Gastrocnemius medialis (tissue), 4 donors: ENCODE measurements around the gene STK39. TPM values are rescaled to one million over a fixed set of nuclear protein-coding genes. Genes with fewer than 3 reads are reported as not detected.
A peak's percentile ranks its signal among the peaks of the same experiment; 100 is the strongest.

Experiments
- ATAC-seq, 2 donors: fragments of 150-250 bp; one replicate each; pipeline ENCODE4 v1.9.1; 2016
- DNase-seq, 2 donors: peaks; one replicate each; pipeline ENCODE4 v3.0.0-alpha.2; 2019
- H3K27ac ChIP-seq, 4 donors: fragments of 200-600 bp; sonication (generic); 1 replicate in 1 of 4; 2 replicates in 3 of 4; pipeline ENCODE4 v1.5.1; 2016 to 2018; ENCODE audit warnings: mild to moderate bottlenecking in 2 of 4, moderate library complexity in 1 of 4
- H3K27me3 ChIP-seq, 3 donors: fragments of 200-600 bp; sonication (generic) in 2 of 3; 1 replicate in 1 of 3; 2 replicates in 2 of 3; pipeline versions ENCODE4 v1.5.1 to v1.6.0; 2016 to 2019; ENCODE audit warnings: mild to moderate bottlenecking in 1 of 3, moderate library complexity in 1 of 3
- H3K36me3 ChIP-seq, 2 donors: fragments of 200-600 bp; sonication (generic) in 1 of 2; one replicate each; pipeline ENCODE4 v1.5.1; 2017 to 2018
- H3K4me1 ChIP-seq, 2 donors: fragments of 200-600 bp; sonication (generic) in 1 of 2; one replicate each; pipeline ENCODE4 v1.5.1; 2016 to 2017; ENCODE audit warnings: mild to moderate bottlenecking in 2 of 2
- H3K4me3 ChIP-seq, 4 donors: fragments of 200-600 bp; sonication (generic) in 3 of 4; 1 replicate in 1 of 4; 2 replicates in 3 of 4; pipeline ENCODE4 v1.5.1; 2016 to 2019; ENCODE audit warnings: mild to moderate bottlenecking in 2 of 4
- H3K9me3 ChIP-seq, 3 donors: fragments of 200-600 bp; sonication (generic) in 2 of 3; 1 replicate in 1 of 3; 2 replicates in 2 of 3; pipeline ENCODE4 v1.5.1; 2016 to 2019
- POLR2A ChIP-seq, 2 donors: fragments of 450-650 bp; IDR thresholded peaks; one replicate each; pipeline ENCODE4 v1.6.1; 2017; ENCODE audit warnings: antibody characterized with exemption in 2 of 2, mild to moderate bottlenecking in 2 of 2, moderate library complexity in 2 of 2
- in situ Hi-C, 4 donors: fragments of 200-750 bp; cut with MboI; loops; one replicate each; pipeline versions ENCODE4 v1.15.0 to v1.8.0; 2017; ENCODE audit warnings: low sequenced_read_pairs in 4 of 4
- intact Hi-C: fragments of 100-400 bp; cut with DNase I; formaldehyde crosslinking; loops from one replicate; pipeline ENCODE4 v1.15.1; 2023; ENCODE audit warnings: low total_unique reads
- total RNA-seq, 4 donors: library from RNA; depleted of rRNA; stranded (reverse); fragments of >200 nt; gene quantifications; one replicate each; pipeline versions ENCODE4 v1.1.0 to v1.2.3, GENCODE V29; 2016
- TF ChIP-seq, protein P1 (sequence below), 5 experiments: fragments of 450-650 bp in 3 of 5; fragments of 200-600 bp in 2 of 5; sonication (generic) in 2 of 5; IDR thresholded peaks in 4 of 5; conservative IDR thresholded peaks in 1 of 5; 1 replicate in 4 of 5; 2 replicates in 1 of 5; pipeline ENCODE4 v1.5.1; 2016 to 2019; ENCODE audit warnings: antibody characterized with exemption in 5 of 5, mild to moderate bottlenecking in 3 of 5, moderate library complexity in 3 of 5

STK39 gene
- total RNA-seq, 4 donors from 2014 or later, result 0.66 to 2.9 (median 1.9) TPM

DNA sequence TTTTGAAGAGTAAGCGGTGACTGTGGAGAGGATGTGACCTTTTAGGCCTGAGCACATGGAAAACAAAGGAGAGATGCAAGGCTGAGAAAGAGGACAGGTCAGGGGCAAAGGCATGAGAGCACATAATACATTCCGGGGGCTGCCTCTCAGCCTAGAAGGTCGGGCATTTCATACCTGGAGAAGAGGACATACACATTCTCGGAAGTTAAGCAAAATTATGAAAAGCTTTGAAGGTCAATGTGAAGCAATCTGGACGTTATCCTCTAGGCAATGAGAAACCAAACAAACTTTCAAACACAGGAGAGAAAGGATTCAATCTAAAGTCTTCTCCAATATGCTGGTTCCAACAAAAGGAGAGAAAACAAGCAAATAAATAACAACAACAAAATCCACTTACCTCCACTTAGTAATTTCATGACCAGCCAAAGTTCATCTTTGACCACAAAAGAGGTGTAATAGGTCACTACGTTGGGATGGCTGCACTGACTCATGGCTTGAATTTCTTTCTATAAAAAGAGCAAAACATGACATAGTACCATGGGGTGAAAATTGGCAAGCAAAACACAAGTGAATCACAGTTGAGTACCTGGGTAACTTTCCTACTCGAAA is 80.4 kb downstream of the STK39 start:
- no peak for TF ChIP-seq POLR2A (IDR thresholded peaks at IDR 0.05)
- intact Hi-C loops, result no loop called here
- ATAC-seq (no peak), DNase-seq (no peak)
- Histone ChIP-seq H3K27ac (no peak overlapping the region), H3K36me3 (no peaks in the 10 kb centered on the region), H3K4me3 (no peak overlapping the region), H3K9me3 (no peaks in the 10 kb centered on the region), H3K4me1 (no peaks in the 10 kb centered on the region), H3K27me3 (no peaks in the 10 kb centered on the region)
- in situ Hi-C loops, result no loop called here

- H3K36me3 ChIP-seq, result no peaks in the 10 kb centered on the region
- in situ Hi-C loops, result no loop called here
- no peak for TF ChIP-seq POLR2A (IDR thresholded peaks at IDR 0.05)
- no peaks in the 10 kb centered on the region for H3K27me3 ChIP-seq
- DNase-seq (no peak), ATAC-seq (no peak)
- H3K4me1 ChIP-seq, result no peaks in the 10 kb centered on the region
- no peaks in the 10 kb centered on the region for H3K9me3 ChIP-seq
- no peak overlapping the region for H3K4me3 ChIP-seq
- intact Hi-C loops, result no loop called here
- H3K27ac ChIP-seq, result no peak overlapping the region
These were observed 81.2 kb downstream of the STK39 start for GRCh38 chr2:168165985-168166901.

GRCh38 chr2:168165397-168165796 is 82.0 kb downstream of the STK39 start:
- H3K4me1 ChIP-seq, result no peaks in the 10 kb centered on the region
- in situ Hi-C loops (no loop called here), intact Hi-C loops (no loop called here)
- peak overlapping the region in 1 of 4 donors; percentile 9 for H3K27ac ChIP-seq
- no peak for DNase-seq
- TF ChIP-seq, protein P1, sequence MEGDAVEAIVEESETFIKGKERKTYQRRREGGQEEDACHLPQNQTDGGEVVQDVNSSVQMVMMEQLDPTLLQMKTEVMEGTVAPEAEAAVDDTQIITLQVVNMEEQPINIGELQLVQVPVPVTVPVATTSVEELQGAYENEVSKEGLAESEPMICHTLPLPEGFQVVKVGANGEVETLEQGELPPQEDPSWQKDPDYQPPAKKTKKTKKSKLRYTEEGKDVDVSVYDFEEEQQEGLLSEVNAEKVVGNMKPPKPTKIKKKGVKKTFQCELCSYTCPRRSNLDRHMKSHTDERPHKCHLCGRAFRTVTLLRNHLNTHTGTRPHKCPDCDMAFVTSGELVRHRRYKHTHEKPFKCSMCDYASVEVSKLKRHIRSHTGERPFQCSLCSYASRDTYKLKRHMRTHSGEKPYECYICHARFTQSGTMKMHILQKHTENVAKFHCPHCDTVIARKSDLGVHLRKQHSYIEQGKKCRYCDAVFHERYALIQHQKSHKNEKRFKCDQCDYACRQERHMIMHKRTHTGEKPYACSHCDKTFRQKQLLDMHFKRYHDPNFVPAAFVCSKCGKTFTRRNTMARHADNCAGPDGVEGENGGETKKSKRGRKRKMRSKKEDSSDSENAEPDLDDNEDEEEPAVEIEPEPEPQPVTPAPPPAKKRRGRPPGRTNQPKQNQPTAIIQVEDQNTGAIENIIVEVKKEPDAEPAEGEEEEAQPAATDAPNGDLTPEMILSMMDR (IDR thresholded peaks at IDR 0.05 in 4 of 5, conservative IDR thresholded peaks at IDR 0.05 in 1 of 5), result no peak
- TF ChIP-seq POLR2A (IDR thresholded peaks at IDR 0.05), result no peak
- no peaks in the 10 kb centered on the region for H3K9me3 ChIP-seq
- no peaks in the 10 kb centered on the region for H3K36me3 ChIP-seq
- no peak for ATAC-seq
- H3K4me3 ChIP-seq, result no peak overlapping the region
- H3K27me3 ChIP-seq, result no peaks in the 10 kb centered on the region

GRCh38 chr2:168160897-168161296 is 86.5 kb downstream of the STK39 start:
- TF ChIP-seq, protein P1 (IDR thresholded peaks at IDR 0.05 in 4 of 5, conservative IDR thresholded peaks at IDR 0.05 in 1 of 5), result no peak
- TF ChIP-seq POLR2A (IDR thresholded peaks at IDR 0.05), result no peak
- H3K4me3 ChIP-seq, result no peak overlapping the region
- no peaks in the 10 kb centered on the region for H3K4me1 ChIP-seq
- intact Hi-C loops, result no loop called here
- no peak overlapping the region for H3K27ac ChIP-seq
- H3K27me3 ChIP-seq, result no peaks in the 10 kb centered on the region
- ATAC-seq (no peak), DNase-seq (no peak)
- in situ Hi-C loops, result no loop called here
- H3K36me3 ChIP-seq, result no peaks in the 10 kb centered on the region
- no peaks in the 10 kb centered on the region for H3K9me3 ChIP-seq

- Histone ChIP-seq H3K36me3 (no peaks in the 10 kb centered on the region), H3K9me3 (no peaks in the 10 kb centered on the region), H3K4me3 (no peak overlapping the region), H3K27me3 (no peaks in the 10 kb centered on the region), H3K4me1 (no peaks in the 10 kb centered on the region), H3K27ac (no peak overlapping the region)
- TF ChIP-seq POLR2A (IDR thresholded peaks at IDR 0.05), result no peak
- TF ChIP-seq, protein P1 (IDR thresholded peaks at IDR 0.05 in 4 of 5, conservative IDR thresholded peaks at IDR 0.05 in 1 of 5), result no peak
- in situ Hi-C loops (no loop called here), intact Hi-C loops (no loop called here)
- ATAC-seq, result peak in 1 of 2 donors; percentile 30
- no peak for DNase-seq
These were observed 87.4 kb downstream of the STK39 start for GRCh38 chr2:168159754-168160585.
